ENCODE measurements around the gene IL23A.

DNA sequence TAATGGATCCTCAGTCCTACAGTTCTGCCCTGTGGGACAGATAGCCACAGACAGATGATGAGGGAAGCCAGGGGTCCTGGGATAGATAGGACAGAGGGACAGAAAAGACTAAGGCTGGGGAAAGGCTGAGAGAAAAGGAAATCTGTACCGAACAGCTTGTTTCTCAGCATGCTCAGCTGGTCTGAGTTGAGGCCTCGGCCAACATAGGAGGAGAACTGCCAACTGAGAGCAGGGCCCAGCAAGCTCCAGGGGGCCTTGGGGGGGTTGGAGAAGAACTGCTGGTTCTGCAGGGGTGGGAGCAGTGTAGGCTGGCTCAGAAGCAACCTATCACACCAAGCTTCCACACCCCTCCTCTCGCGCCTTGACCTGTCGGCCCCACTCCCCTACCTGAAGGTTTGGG, 10.1 kb downstream of the IL23A start:
- TF ChIP-seq, protein P1, sequence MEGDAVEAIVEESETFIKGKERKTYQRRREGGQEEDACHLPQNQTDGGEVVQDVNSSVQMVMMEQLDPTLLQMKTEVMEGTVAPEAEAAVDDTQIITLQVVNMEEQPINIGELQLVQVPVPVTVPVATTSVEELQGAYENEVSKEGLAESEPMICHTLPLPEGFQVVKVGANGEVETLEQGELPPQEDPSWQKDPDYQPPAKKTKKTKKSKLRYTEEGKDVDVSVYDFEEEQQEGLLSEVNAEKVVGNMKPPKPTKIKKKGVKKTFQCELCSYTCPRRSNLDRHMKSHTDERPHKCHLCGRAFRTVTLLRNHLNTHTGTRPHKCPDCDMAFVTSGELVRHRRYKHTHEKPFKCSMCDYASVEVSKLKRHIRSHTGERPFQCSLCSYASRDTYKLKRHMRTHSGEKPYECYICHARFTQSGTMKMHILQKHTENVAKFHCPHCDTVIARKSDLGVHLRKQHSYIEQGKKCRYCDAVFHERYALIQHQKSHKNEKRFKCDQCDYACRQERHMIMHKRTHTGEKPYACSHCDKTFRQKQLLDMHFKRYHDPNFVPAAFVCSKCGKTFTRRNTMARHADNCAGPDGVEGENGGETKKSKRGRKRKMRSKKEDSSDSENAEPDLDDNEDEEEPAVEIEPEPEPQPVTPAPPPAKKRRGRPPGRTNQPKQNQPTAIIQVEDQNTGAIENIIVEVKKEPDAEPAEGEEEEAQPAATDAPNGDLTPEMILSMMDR (IDR thresholded peaks at IDR 0.05), result no peak
- TF ChIP-seq EZH2 (IDR thresholded peaks at IDR 0.05), result no peak
- TF ChIP-seq EZH2phosphoT487 (IDR thresholded peaks at IDR 0.05), result no peak

All from neural progenitor cell (in vitro differentiated cells).